H9 (cell line): ENCODE measurements around the gene WDR6. TPM values are rescaled to one million over a fixed set of nuclear protein-coding genes. Genes with fewer than 3 reads are reported as not detected.

ENCODE experiments used
- DNase-seq: peaks from one replicate; pipeline ENCODE4 v3.0.0-alpha.2; 2017
- H2AFZ ChIP-seq: one replicate; pipeline ENCODE4 v1.6.1; 2013; ENCODE audit warnings: mild to moderate bottlenecking, low read length, control low read depth, moderate library complexity
- H2AK5ac ChIP-seq: 2 replicates; pipeline ENCODE4 v1.6.1; 2013; ENCODE audit warnings: low read length, control low read depth, mixed read lengths; ENCODE audit not compliant: insufficient read length
- H2BK120ac ChIP-seq: one replicate; pipeline ENCODE4 v1.6.1; 2013; ENCODE audit warnings: low read depth, mild to moderate bottlenecking, low read length, control low read depth, inconsistent platforms; ENCODE audit not compliant: poor library complexity, severe bottlenecking
- H2BK12ac ChIP-seq: 2 replicates; pipeline ENCODE4 v1.6.1; 2013; ENCODE audit warnings: low read length, control low read depth, mixed read lengths, low read depth; ENCODE audit not compliant: insufficient read length
- H2BK15ac ChIP-seq: 2 replicates; pipeline ENCODE4 v1.6.1; 2013; ENCODE audit warnings: low read depth, low read length, control low read depth
- H2BK20ac ChIP-seq: one replicate; pipeline ENCODE4 v1.6.1; 2013; ENCODE audit warnings: low read depth, mild to moderate bottlenecking, low read length, control low read depth, inconsistent platforms; ENCODE audit not compliant: poor library complexity, severe bottlenecking
- H2BK5ac ChIP-seq: 2 replicates; pipeline ENCODE4 v1.6.1; 2013; ENCODE audit warnings: low read length, control low read depth, mixed read lengths; ENCODE audit not compliant: insufficient read length
- H3K14ac ChIP-seq: 2 replicates; pipeline ENCODE4 v1.6.1; 2013; ENCODE audit warnings: low read length, control low read depth; ENCODE audit not compliant: insufficient read depth
- H3K18ac ChIP-seq: 2 replicates; pipeline ENCODE4 v1.6.1; 2013; ENCODE audit warnings: low read depth, mild to moderate bottlenecking, mixed read lengths, low read length, control low read depth; ENCODE audit not compliant: insufficient read length
- H3K23ac ChIP-seq: 2 replicates; pipeline ENCODE4 v1.6.1; 2013; ENCODE audit warnings: low read length, control low read depth, mixed read lengths, low read depth; ENCODE audit not compliant: insufficient read length
- H3K23me2 ChIP-seq: 2 replicates; pipeline ENCODE4 v1.6.1; 2013; ENCODE audit warnings: low read depth, mild to moderate bottlenecking, mixed read lengths, low read length, control low read depth; ENCODE audit not compliant: insufficient read length, poor library complexity, severe bottlenecking
- H3K27ac ChIP-seq: 2 replicates; pipeline ENCODE4 v1.5.1; 2013; ENCODE audit warnings: low read length, control low read depth, mixed read lengths, low read depth; ENCODE audit not compliant: insufficient read length
- H3K27me3 ChIP-seq: 2 replicates; pipeline ENCODE4 v1.6.1; 2013; ENCODE audit warnings: low read length, control low read depth, inconsistent platforms; ENCODE audit not compliant: insufficient read depth
- H3K4ac ChIP-seq: 2 replicates; pipeline ENCODE4 v1.6.1; 2013; ENCODE audit warnings: low read depth, mild to moderate bottlenecking, control low read depth, inconsistent platforms, low read length, moderate library complexity
- H3K4me1 ChIP-seq: 2 replicates; pipeline ENCODE4 v1.6.1; 2013; ENCODE audit warnings: low read length, control low read depth, inconsistent platforms; ENCODE audit not compliant: insufficient read depth
- H3K4me2 ChIP-seq: 2 replicates; pipeline ENCODE4 v1.6.1; 2013; ENCODE audit warnings: low read length, control low read depth, mixed read lengths; ENCODE audit not compliant: insufficient read length, insufficient read depth
- H3K56ac ChIP-seq: 2 replicates; pipeline ENCODE4 v1.6.1; 2013; ENCODE audit warnings: low read depth, mild to moderate bottlenecking, mixed read lengths, low read length, control low read depth; ENCODE audit not compliant: insufficient read length
- H3K79me1 ChIP-seq: 2 replicates; pipeline ENCODE4 v1.6.1; 2013; ENCODE audit warnings: low read depth, mild to moderate bottlenecking, moderate library complexity, low read length, control low read depth, inconsistent platforms; ENCODE audit not compliant: insufficient read depth, poor library complexity, severe bottlenecking
- H3K79me2 ChIP-seq: 2 replicates; pipeline ENCODE4 v1.6.1; 2013; ENCODE audit warnings: low read length, control low read depth, inconsistent platforms; ENCODE audit not compliant: insufficient read depth
- H3K9ac ChIP-seq: 2 replicates; pipeline ENCODE4 v1.6.1; 2013; ENCODE audit warnings: low read length, control low read depth, mixed read lengths; ENCODE audit not compliant: insufficient read length; ENCODE audit errors: extremely low read depth
- H3K9me3 ChIP-seq: one replicate; pipeline ENCODE4 v1.6.1; 2013; ENCODE audit warnings: low read depth, low read length, inconsistent platforms; ENCODE audit not compliant: control insufficient read depth
- H3T11ph ChIP-seq: one replicate; pipeline ENCODE4 v1.6.1; 2013; ENCODE audit warnings: mild to moderate bottlenecking, low read length, control low read depth, inconsistent platforms
- H4K20me1 ChIP-seq: one replicate; pipeline ENCODE4 v1.6.1; 2013; ENCODE audit not compliant: control insufficient read depth, insufficient read length, insufficient read depth
- H4K5ac ChIP-seq: 2 replicates; pipeline ENCODE4 v1.6.1; 2013; ENCODE audit warnings: low read depth, mild to moderate bottlenecking, mixed read lengths, low read length, control low read depth; ENCODE audit not compliant: insufficient read length
- H4K8ac ChIP-seq: replicated peaks from 2 replicates; pipeline ENCODE4 v1.6.1; 2013; ENCODE audit warnings: low read length, control low read depth, mixed read lengths, low read depth; ENCODE audit not compliant: insufficient read length
- H4K91ac ChIP-seq: 2 replicates; pipeline ENCODE4 v1.6.1; 2013; ENCODE audit warnings: low read depth, mild to moderate bottlenecking, moderate library complexity, mixed read lengths, low read length, control low read depth; ENCODE audit not compliant: insufficient read length
- H3K27ac Mint-ChIP-seq, 3 experiments: 2 replicates in 2 of 3; 3 replicates in 1 of 3; pipeline ENCODE4 v1.8.0; 2020 to 2021; ENCODE audit warnings: mixed read lengths in 3 of 3, mild to moderate bottlenecking in 1 of 3, moderate library complexity in 1 of 3
- H3K27me3 Mint-ChIP-seq: 2 replicates; pipeline ENCODE4 v1.8.0; 2021; ENCODE audit warnings: low read depth, mild to moderate bottlenecking, moderate library complexity, mixed read lengths
- H3K36me3 Mint-ChIP-seq, 3 experiments: 2 replicates in 2 of 3; 3 replicates in 1 of 3; pipeline ENCODE4 v1.8.0; 2020 to 2021; ENCODE audit warnings: low read depth in 3 of 3, mixed read lengths in 3 of 3; ENCODE audit not compliant: insufficient read depth in 1 of 3
- H3K4me1 Mint-ChIP-seq, 2 experiments: 2 replicates each; pipeline ENCODE4 v1.8.0; 2020; ENCODE audit warnings: mixed read lengths in 2 of 2
- H3K4me3 Mint-ChIP-seq, 2 experiments: 2 replicates in 1 of 2; 3 replicates in 1 of 2; pipeline ENCODE4 v1.8.0; 2020 to 2021; ENCODE audit warnings: mild to moderate bottlenecking in 2 of 2, mixed read lengths in 2 of 2, moderate library complexity in 1 of 2
- H3K9me3 Mint-ChIP-seq, 2 experiments: 2 replicates in 1 of 2; 3 replicates in 1 of 2; pipeline ENCODE4 v1.8.0; 2020; ENCODE audit warnings: mild to moderate bottlenecking in 2 of 2, mixed read lengths in 2 of 2, moderate library complexity in 1 of 2
- CTCF ChIP-seq: fragments of 200-600 bp; sonication (generic); conservative IDR thresholded peaks from 3 replicates; pipeline ENCODE4 v1.8.0; 2021; ENCODE audit warnings: antibody characterized with exemption, mild to moderate bottlenecking
- WGBS: extraction: QIAGEN DNeasy Blood & Tissue Kit; methylation state at CpG from one replicate; pipeline ENCODE4 v1.1.7; 2013; ENCODE audit warnings: missing lambda C conversion rate, low lambda C conversion rate, mixed read lengths; ENCODE audit not compliant: insufficient read length; ENCODE audit errors: extremely low coverage; 5-methylcytosine and 5-hydroxymethylcytosine counted together
- total RNA-seq: library from RNA; stranded (reverse); gene quantifications from 2 replicates; pipeline ENCODE4 v1.2.1, GENCODE V29; 2021

WDR6 gene
- total RNA-seq, 1 experiment from 2014 or later, result 298 TPM

GRCh38 chr3:48982686-48983085, 24.5 kb upstream of the WDR6 start:
- H3K14ac ChIP-seq, result no peak overlapping the region
- no peaks in the 10 kb centered on the region for H3K9me3 ChIP-seq
- no peak overlapping the region for H3T11ph ChIP-seq
- H2BK20ac ChIP-seq, result no peak overlapping the region
- no peak overlapping the region for H2BK5ac ChIP-seq
- H3K4me2 ChIP-seq, result no peak overlapping the region
- no peaks in the 10 kb centered on the region for H3K27me3 ChIP-seq
- no peak for DNase-seq
- no peak overlapping the region for H3K4ac ChIP-seq
- no peak for TF ChIP-seq CTCF
- H3K4me1 ChIP-seq, result no peaks in the 10 kb centered on the region
- no peaks in the 10 kb centered on the region for H3K79me1 ChIP-seq
- no peak overlapping the region for H3K4me3 Mint-ChIP-seq
- H4K5ac ChIP-seq, result no peak overlapping the region
- no peak overlapping the region for H2AK5ac ChIP-seq
- H3K4me1 Mint-ChIP-seq, result no peaks in the 10 kb centered on the region; a peak in 1 of 4 replicates
- H3K9me3 Mint-ChIP-seq, result no peaks in the 10 kb centered on the region
- H3K56ac ChIP-seq, result no peak overlapping the region
- H4K20me1 ChIP-seq, result no peaks in the 10 kb centered on the region
- H3K27ac ChIP-seq, result no peak overlapping the region
- H3K27me3 Mint-ChIP-seq, result no peaks in the 10 kb centered on the region
- H2BK15ac ChIP-seq, result no peak overlapping the region
- H3K18ac ChIP-seq, result no peak overlapping the region
- no peak overlapping the region for H3K23ac ChIP-seq
- H3K9ac ChIP-seq, result no peak overlapping the region
- H4K91ac ChIP-seq, result no peak overlapping the region
- H2BK120ac ChIP-seq, result no peak overlapping the region
- H2AFZ ChIP-seq, result no peak overlapping the region
- H3K36me3 Mint-ChIP-seq, result peaks cover 41 to 76% (median 57%) of the 10 kb centered on the region in 3 experiments
- no peaks in the 10 kb centered on the region for H3K79me2 ChIP-seq
- H3K23me2 ChIP-seq, result no peaks in the 10 kb centered on the region
- H2BK12ac ChIP-seq, result no peak overlapping the region
- no peak overlapping the region for H4K8ac ChIP-seq
- no peak overlapping the region for H3K27ac Mint-ChIP-seq
- WGBS, result no CpG with 5 or more reads among the region's 5 CpGs
